Gastroesophageal sphincter (tissue), 4 donors: Measurements from ENCODE around the gene MBNL3. TPM values are rescaled to one million over a fixed set of nuclear protein-coding genes. Genes with fewer than 3 reads are reported as not detected.

ENCODE experiments used
- ATAC-seq: fragments of 150-250 bp; one replicate; pipeline ENCODE4 v1.9.1; 2016; ENCODE audit warnings: mild to moderate bottlenecking, moderate library complexity
- H3K27ac ChIP-seq, 4 donors: fragments of 200-600 bp; sonication (generic) in 3 of 4; 1 replicate in 3 of 4; 2 replicates in 1 of 4; pipeline ENCODE4 v1.5.1; 2016 to 2019
- H3K27me3 ChIP-seq: fragments of 200-600 bp; sonication (generic); one replicate; pipeline ENCODE4 v1.5.1; 2019
- H3K36me3 ChIP-seq, 2 donors: fragments of 200-600 bp; sonication (generic); one replicate each; pipeline ENCODE4 v1.5.1; 2019; ENCODE audit warnings: control low read depth in 1 of 2
- H3K4me1 ChIP-seq, 3 donors: fragments of 200-600 bp; sonication (generic); 1 replicate in 2 of 3; 2 replicates in 1 of 3; pipeline ENCODE4 v1.5.1; 2016 to 2019; ENCODE audit warnings: control low read depth in 2 of 3
- H3K4me3 ChIP-seq, 2 donors: fragments of 200-600 bp; sonication (generic); one replicate each; pipeline ENCODE4 v1.5.1; 2019; ENCODE audit warnings: mild to moderate bottlenecking in 1 of 2, moderate library complexity in 1 of 2
- H3K9me3 ChIP-seq, 3 donors: fragments of 200-600 bp; sonication (generic); one replicate each; pipeline ENCODE4 v1.5.1; 2017 to 2019; ENCODE audit warnings: control low read depth in 2 of 3
- CTCF ChIP-seq, 4 experiments: fragments of 200-600 bp in 2 of 4; fragments of 450-650 bp in 2 of 4; sonication (generic) in 1 of 4; IDR thresholded peaks; one replicate each; pipeline ENCODE4 v1.5.1; 2017 to 2019; ENCODE audit warnings: antibody characterized with exemption in 4 of 4, mild to moderate bottlenecking in 2 of 4, moderate library complexity in 2 of 4
- EP300 ChIP-seq: sonication (generic); formaldehyde crosslinking; IDR thresholded peaks from one replicate; pipeline ENCODE4 v1.6.1; 2017; ENCODE audit warnings: antibody characterized with exemption, mild to moderate bottlenecking
- POLR2A ChIP-seq, 2 donors: fragments of 450-650 bp; IDR thresholded peaks; one replicate each; pipeline ENCODE4 v1.6.1; 2017; ENCODE audit warnings: antibody characterized with exemption in 2 of 2, mild to moderate bottlenecking in 2 of 2, moderate library complexity in 1 of 2
- POLR2AphosphoS5 ChIP-seq: sonication (generic); formaldehyde crosslinking; IDR thresholded peaks from one replicate; pipeline ENCODE4 v1.6.1; 2017; ENCODE audit warnings: antibody characterized with exemption
- WGBS, 2 donors: methylation state at CpG; one replicate each; pipeline ENCODE4 v1.1.5; 2018; ENCODE audit warnings: low coverage in 1 of 2; 5-methylcytosine and 5-hydroxymethylcytosine counted together
- total RNA-seq, 4 donors: library from RNA; depleted of rRNA; stranded (reverse); fragments of >200 nt; gene quantifications; one replicate each; pipeline ENCODE4 v1.1.0, GENCODE V29; 2016

MBNL3 gene
- total RNA-seq, 4 donors from 2014 or later = 3.9 to 13.5 (median 5.5) TPM

GRCh38 chrX:132470179-132470578, 18.7 kb downstream of the MBNL3 start:
- no peak for TF ChIP-seq EP300
- no peak for TF ChIP-seq POLR2AphosphoS5
- TF ChIP-seq POLR2A (IDR thresholded peaks at IDR 0.05) = no peak
- no peak for TF ChIP-seq CTCF (IDR thresholded peaks at IDR 0.05)
- H3K4me3 ChIP-seq = no peak overlapping the region
- no peak overlapping the region for H3K27ac ChIP-seq
- no peak for ATAC-seq
- no peaks in the 10 kb centered on the region for H3K9me3 ChIP-seq
- no peaks in the 10 kb centered on the region for H3K27me3 ChIP-seq
- no peaks in the 10 kb centered on the region for H3K4me1 ChIP-seq
- 50 to 100% methylated on average over 1 of the region's 1 CpG for WGBS, 2 donors
- no peaks in the 10 kb centered on the region for H3K36me3 ChIP-seq

DNA sequence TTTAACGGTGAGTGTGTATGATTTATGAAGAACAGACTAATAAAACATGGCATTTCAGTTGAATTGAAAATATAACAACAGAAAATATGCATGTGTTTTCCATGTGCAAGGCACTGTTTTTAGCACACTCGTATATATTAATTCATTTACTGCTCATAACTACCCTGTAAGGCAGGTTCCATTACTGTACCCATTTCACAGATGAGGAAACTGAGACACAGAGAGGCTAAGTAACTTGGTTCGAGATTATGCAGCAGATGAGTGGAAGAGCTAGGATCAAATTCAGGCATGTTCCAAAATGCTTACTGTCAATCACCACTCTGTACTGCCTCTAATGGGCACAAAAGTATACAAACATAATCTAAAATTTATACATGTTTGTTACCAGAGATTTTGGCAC, 20.4 kb downstream of the MBNL3 start:
- Histone ChIP-seq H3K9me3 (no peaks in the 10 kb centered on the region), H3K4me1 (no peaks in the 10 kb centered on the region), H3K36me3 (no peaks in the 10 kb centered on the region), H3K27ac (no peak overlapping the region), H3K4me3 (no peak overlapping the region), H3K27me3 (no peaks in the 10 kb centered on the region)
- 60 to 64% methylated on average over 3 of the region's 3 CpGs for WGBS, 2 donors
- TF ChIP-seq POLR2A (IDR thresholded peaks at IDR 0.05) (no peak), EP300 (no peak), POLR2AphosphoS5 (no peak)
- no peak for ATAC-seq

- WGBS, 2 donors = 80 to 83% methylated on average over 1 to 3 of the region's 3 CpGs
- Histone ChIP-seq H3K4me3 (no peak overlapping the region), H3K36me3 (no peaks in the 10 kb centered on the region), H3K4me1 (no peaks in the 10 kb centered on the region), H3K9me3 (no peaks in the 10 kb centered on the region), H3K27me3 (no peaks in the 10 kb centered on the region), H3K27ac (no peak overlapping the region)
- no peak for ATAC-seq
- TF ChIP-seq EP300 (no peak), CTCF (IDR thresholded peaks at IDR 0.05) (no peak), POLR2AphosphoS5 (no peak), POLR2A (IDR thresholded peaks at IDR 0.05) (no peak)
These were observed 20.8 kb downstream of the MBNL3 start for GRCh38 chrX:132467989-132468388.

- TF ChIP-seq POLR2AphosphoS5 (peak; percentile 40), CTCF (IDR thresholded peaks at IDR 0.05) (no peak)
- ATAC-seq = no peak
- Histone ChIP-seq H3K9me3 (no peaks in the 10 kb centered on the region), H3K4me1 (no peaks in the 10 kb centered on the region), H3K27me3 (no peaks in the 10 kb centered on the region), H3K36me3 (no peaks in the 10 kb centered on the region), H3K4me3 (no peak overlapping the region), H3K27ac (no peak overlapping the region)
- 11 to 25% methylated on average over 3 of the region's 3 CpGs for WGBS, 2 donors
These were observed 21.8 kb downstream of the MBNL3 start for GRCh38 chrX:132467026-132467425.

GRCh38 chrX:132463411-132463810, 25.4 kb downstream of the MBNL3 start:
- ATAC-seq = no peak
- no peaks in the 10 kb centered on the region for H3K4me1 ChIP-seq
- no peaks in the 10 kb centered on the region for H3K9me3 ChIP-seq
- WGBS, 2 donors = 52 to 62% methylated on average over 4 to 6 of the region's 8 CpGs
- no peak overlapping the region for H3K27ac ChIP-seq
- H3K4me3 ChIP-seq = no peak overlapping the region
- no peaks in the 10 kb centered on the region for H3K36me3 ChIP-seq
- no peak for TF ChIP-seq POLR2AphosphoS5
- TF ChIP-seq CTCF (IDR thresholded peaks at IDR 0.05) = peak in 2 of 4 experiments; percentile 11 to 36
- H3K27me3 ChIP-seq = no peaks in the 10 kb centered on the region

GRCh38 chrX:132461886-132462285, 27.0 kb downstream of the MBNL3 start:
- no peaks in the 10 kb centered on the region for H3K27me3 ChIP-seq
- H3K9me3 ChIP-seq = no peaks in the 10 kb centered on the region
- H3K36me3 ChIP-seq = no peaks in the 10 kb centered on the region
- H3K4me3 ChIP-seq = no peak overlapping the region
- ATAC-seq = no peak
- no peak overlapping the region for H3K27ac ChIP-seq
- TF ChIP-seq EP300 (no peak), POLR2AphosphoS5 (no peak), POLR2A (IDR thresholded peaks at IDR 0.05) (no peak), CTCF (IDR thresholded peaks at IDR 0.05) (no peak)
- H3K4me1 ChIP-seq = no peaks in the 10 kb centered on the region
